B cell (primary cell): ENCODE measurements around the gene MZB1. TPM values are rescaled to one million over a fixed set of nuclear protein-coding genes. Genes with fewer than 3 reads are reported as not detected.

Experiments used
- ATAC-seq: fragments of 200-7000 bp; cut with Tn5 transposase; one replicate; pipeline ENCODE4 v1.10.0; 2021; ENCODE audit warnings: low read depth, mild to moderate bottlenecking, moderate number of reproducible peaks, moderate library complexity
- CTCF ChIA-PET: fragments of 350-600 bp; sonication (Branson Sonifier 250); formaldehyde crosslinking; loops from one replicate; lab custom pipeline; 2021; ENCODE audit warnings: antibody characterized with exemption, inconsistent platforms; lab: Charles Lee
- POLR2A ChIA-PET: fragments of 350-600 bp; sonication (Branson Sonifier 250); formaldehyde crosslinking; loops from one replicate; lab custom pipeline; 2021; ENCODE audit warnings: antibody characterized with exemption; lab: Charles Lee
- DNase-seq: peaks from one replicate; pipeline ENCODE4 v3.0.0; 2013
- H2AFZ ChIP-seq: 2 replicates; pipeline ENCODE4 v1.6.1; 2012; ENCODE audit warnings: mild to moderate bottlenecking, low read depth, low read length; ENCODE audit not compliant: insufficient read depth, poor library complexity, severe bottlenecking
- H3K27ac ChIP-seq, 2 donors: 1 replicate in 1 of 2; 2 replicates in 1 of 2; pipeline ENCODE4 v1.5.1; 2012 to 2013; ENCODE audit warnings: low read length in 2 of 2, mild to moderate bottlenecking in 2 of 2, moderate library complexity in 1 of 2
- H3K27me3 ChIP-seq, 4 experiments: fragments of 200-600 bp in 1 of 4; sonication (generic) in 1 of 4; replicated peaks in 1 of 4; 1 replicate in 2 of 4; 2 replicates in 2 of 4; pipeline versions ENCODE4 v1.6.1 to v1.7.0; 2013 to 2016; ENCODE audit warnings: low read length in 3 of 4, mild to moderate bottlenecking in 2 of 4, mixed read lengths in 1 of 4, moderate library complexity in 1 of 4; ENCODE audit not compliant: insufficient read depth in 4 of 4, control insufficient read depth in 3 of 4; ENCODE audit errors: control extremely low read depth in 1 of 4
- H3K36me3 ChIP-seq, 2 experiments: replicated peaks in 1 of 2; 1 replicate in 1 of 2; 2 replicates in 1 of 2; pipeline versions ENCODE4 v1.6.1 to v1.7.1; 2013; ENCODE audit warnings: low read length in 1 of 2; ENCODE audit not compliant: insufficient read depth in 2 of 2, control insufficient read depth in 1 of 2; ENCODE audit errors: control extremely low read depth in 1 of 2, extremely low read depth in 1 of 2
- H3K4me1 ChIP-seq, 2 donors: fragments of 200-600 bp in 1 of 2; sonication (generic) in 1 of 2; 1 replicate in 1 of 2; 2 replicates in 1 of 2; pipeline versions ENCODE4 v1.5.1 to v1.6.1; 2013 to 2017; ENCODE audit warnings: low read length in 2 of 2; ENCODE audit not compliant: control insufficient read depth in 2 of 2, insufficient read depth in 2 of 2
- H3K4me2 ChIP-seq: replicated peaks from 2 replicates; pipeline ENCODE3; 2012; ENCODE audit warnings: mild to moderate bottlenecking, low read depth, low read length; ENCODE audit not compliant: poor library complexity, severe bottlenecking
- H3K4me3 ChIP-seq, 5 experiments: fragments of 200-600 bp in 1 of 5; sonication (generic) in 1 of 5; 1 replicate in 3 of 5; 2 replicates in 2 of 5; pipeline versions ENCODE4 v1.5.1 to v1.7.0; 2011 to 2016; ENCODE audit warnings: low read length in 4 of 5, mild to moderate bottlenecking in 4 of 5, low read depth in 2 of 5, control low read depth in 1 of 5, moderate library complexity in 1 of 5; ENCODE audit not compliant: insufficient read depth in 1 of 5; ENCODE audit errors: control extremely low read depth in 1 of 5, extremely low read depth in 1 of 5
- H3K79me2 ChIP-seq: fragments of 200-600 bp; sonication (generic); one replicate; pipeline ENCODE4 v1.6.0; 2016; ENCODE audit warnings: low read length; ENCODE audit not compliant: control insufficient read depth, insufficient read depth
- H3K9ac ChIP-seq: fragments of 200-600 bp; sonication (generic); 2 replicates; pipeline ENCODE4 v1.6.1; 2017; ENCODE audit warnings: mild to moderate bottlenecking, low read length, moderate library complexity
- H3K9me3 ChIP-seq, 3 donors: one replicate each; pipeline versions ENCODE4 v1.6.1 to v1.7.1; 2013; ENCODE audit warnings: low read length in 2 of 3; ENCODE audit not compliant: control insufficient read depth in 2 of 3, insufficient read depth in 1 of 3; ENCODE audit errors: control extremely low read depth in 1 of 3
- H4K20me1 ChIP-seq: 2 replicates; pipeline ENCODE4 v1.6.0; 2012; ENCODE audit warnings: mild to moderate bottlenecking, low read length; ENCODE audit not compliant: insufficient read depth, control insufficient read depth, poor library complexity, severe bottlenecking
- H3K27ac Mint-ChIP-seq: one replicate; pipeline ENCODE4 v1.8.0; 2021; ENCODE audit warnings: mixed read lengths
- H3K27me3 Mint-ChIP-seq: one replicate; pipeline ENCODE4 v1.8.0; 2021; ENCODE audit warnings: mixed read lengths
- H3K4me1 Mint-ChIP-seq: one replicate; pipeline ENCODE4 v1.8.0; 2021; ENCODE audit warnings: mixed read lengths
- H3K4me3 Mint-ChIP-seq: one replicate; pipeline ENCODE4 v1.8.0; 2021; ENCODE audit warnings: mixed read lengths
- H3K9me3 Mint-ChIP-seq: one replicate; pipeline ENCODE4 v1.8.0; 2022; ENCODE audit warnings: mixed read lengths; ENCODE audit not compliant: insufficient read depth
- EZH2 ChIP-seq: IDR thresholded peaks from 2 replicates; pipeline ENCODE4 v1.6.1; 2012; ENCODE audit warnings: borderline replicate concordance, low read depth, mild to moderate bottlenecking, moderate library complexity, low read length; ENCODE audit not compliant: insufficient read depth, poor library complexity, severe bottlenecking
- WGBS: methylation state at CpG from one replicate; pipeline ENCODE4 v1.1.5; 2013; ENCODE audit warnings: missing lambda C conversion rate; ENCODE audit not compliant: insufficient coverage; 5-methylcytosine and 5-hydroxymethylcytosine counted together
- intact Hi-C: fragments of 100-400 bp; cut with micrococcal nuclease; formaldehyde crosslinking; loops from one replicate; pipeline ENCODE4 v1.10.0; 2022
- polyA plus RNA-seq: library from polyadenylated mRNA; depleted of rRNA; stranded (reverse); fragments of >200 nt; gene quantifications from 2 replicates; pipeline ENCODE4 v1.2.3, GENCODE V29; 2012
- total RNA-seq, 2 donors: library from RNA; stranded (reverse); fragments of 120-200 nt in 1 of 2; gene quantifications; 1 replicate in 1 of 2; 2 replicates in 1 of 2; pipeline versions ENCODE4 v1.2.3 to v1.2.4, GENCODE V29; 2013 to 2022
- TF ChIP-seq, protein P1 (sequence below): fragments of 200-600 bp; IDR thresholded peaks from one replicate; pipeline ENCODE4 v1.8.0; 2022; ENCODE audit warnings: antibody characterized with exemption, mild to moderate bottlenecking

Gene MZB1
- total and polyA plus RNA-seq, 2 donors (not counting 1 experiment from before 2014, with no cell fraction given): 72.2 to 306 TPM

DNA sequence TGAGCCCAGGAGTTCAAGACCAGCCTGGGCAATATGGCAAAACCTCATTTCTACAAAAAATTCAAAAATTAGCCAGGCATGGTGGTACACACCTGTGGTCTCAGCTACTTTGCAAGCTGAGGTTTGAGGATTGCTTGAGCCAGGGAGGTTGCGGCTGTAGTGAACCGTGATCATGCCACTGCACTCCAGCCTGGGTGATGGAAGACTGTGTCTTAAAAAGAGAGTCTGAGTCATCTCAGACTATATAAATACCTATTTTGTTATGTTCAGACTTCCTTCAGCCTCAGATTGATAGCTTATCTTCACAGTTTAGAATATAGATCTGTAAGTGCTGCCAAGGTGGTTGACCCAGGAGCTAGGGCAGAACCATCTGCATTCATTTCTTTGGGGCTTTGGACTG, 49.7 kb downstream of the MZB1 start:
- H3K4me3 ChIP-seq: no peak overlapping the region
- ChIA-PET POLR2A (interaction anchor here (0.7 to 3.0 kb wide), 2 partner anchors 51 to 1291 kb away, joined by 4 to 70 read pairs; partner anchors contain the start of gene MZB1), CTCF (interaction anchor here (0.5 to 2.7 kb wide), 4 partner anchors 52 to 89 kb away, joined by 3 to 16 read pairs (median 4); no protein-coding TSS in a partner anchor)
- no peaks in the 10 kb centered on the region for H3K27me3 Mint-ChIP-seq
- ATAC-seq (no peak), DNase-seq (no peak)
- WGBS: no CpG with 5 or more reads among the region's 2 CpGs
- no peaks in the 10 kb centered on the region for H3K9me3 Mint-ChIP-seq
- H3K4me2 ChIP-seq: no peak overlapping the region
- peaks cover 40% of the 10 kb centered on the region for H3K79me2 ChIP-seq
- TF ChIP-seq, protein P1, sequence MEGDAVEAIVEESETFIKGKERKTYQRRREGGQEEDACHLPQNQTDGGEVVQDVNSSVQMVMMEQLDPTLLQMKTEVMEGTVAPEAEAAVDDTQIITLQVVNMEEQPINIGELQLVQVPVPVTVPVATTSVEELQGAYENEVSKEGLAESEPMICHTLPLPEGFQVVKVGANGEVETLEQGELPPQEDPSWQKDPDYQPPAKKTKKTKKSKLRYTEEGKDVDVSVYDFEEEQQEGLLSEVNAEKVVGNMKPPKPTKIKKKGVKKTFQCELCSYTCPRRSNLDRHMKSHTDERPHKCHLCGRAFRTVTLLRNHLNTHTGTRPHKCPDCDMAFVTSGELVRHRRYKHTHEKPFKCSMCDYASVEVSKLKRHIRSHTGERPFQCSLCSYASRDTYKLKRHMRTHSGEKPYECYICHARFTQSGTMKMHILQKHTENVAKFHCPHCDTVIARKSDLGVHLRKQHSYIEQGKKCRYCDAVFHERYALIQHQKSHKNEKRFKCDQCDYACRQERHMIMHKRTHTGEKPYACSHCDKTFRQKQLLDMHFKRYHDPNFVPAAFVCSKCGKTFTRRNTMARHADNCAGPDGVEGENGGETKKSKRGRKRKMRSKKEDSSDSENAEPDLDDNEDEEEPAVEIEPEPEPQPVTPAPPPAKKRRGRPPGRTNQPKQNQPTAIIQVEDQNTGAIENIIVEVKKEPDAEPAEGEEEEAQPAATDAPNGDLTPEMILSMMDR: no peak
- no peak for TF ChIP-seq EZH2
- peaks cover 31% of the 10 kb centered on the region for H4K20me1 ChIP-seq
- H3K9me3 ChIP-seq: no peaks in the 10 kb centered on the region
- no peaks in the 10 kb centered on the region for H3K27me3 ChIP-seq
- no peak overlapping the region for H3K27ac ChIP-seq
- H2AFZ ChIP-seq: no peak overlapping the region
- peaks cover 42% of the 10 kb centered on the region for H3K4me1 Mint-ChIP-seq
- peak overlapping the region; percentile 26 for H3K4me3 Mint-ChIP-seq
- intact Hi-C loops: loop anchor here (10.0 kb wide), 1 partner anchor 175 kb away; no protein-coding TSS in a partner anchor
- H3K9ac ChIP-seq: no peak overlapping the region
- H3K27ac Mint-ChIP-seq: no peak overlapping the region
- H3K4me1 ChIP-seq: peaks cover 28 to 29% of the 10 kb centered on the region in 2 donors
- peaks cover 0 to 2% of the 10 kb centered on the region in 2 experiments for H3K36me3 ChIP-seq

Other genes starting within 250 kb of the MZB1 start
- 17.9 and 19.8 TPM in 2 replicates for gene SIL1, start 191.5 kb downstream of the MZB1 start, total RNA-seq
- gene SIL1, start 191.5 kb downstream of the MZB1 start, polyA plus RNA-seq: 13.7 and 16.9 TPM in 2 replicates
- 243 and 271 TPM in 2 replicates for gene MATR3, start 96.2 kb downstream of the MZB1 start, total RNA-seq
- gene MATR3, start 96.2 kb downstream of the MZB1 start, polyA plus RNA-seq: 76.7 and 179 TPM in 2 replicates
- gene PAIP2, start 48.1 kb downstream of the MZB1 start, total RNA-seq: 109 and 121 TPM in 2 replicates
- 38.5 and 99.0 TPM in 2 replicates for gene PAIP2, start 48.1 kb downstream of the MZB1 start, polyA plus RNA-seq
- 5.8 and 6.4 TPM in 2 replicates for gene SLC23A1, start 6.6 kb downstream of the MZB1 start, total RNA-seq
- 9.6 and 12.3 TPM in 2 replicates for gene SLC23A1, start 6.6 kb downstream of the MZB1 start, polyA plus RNA-seq
- gene PROB1, start 5.2 kb upstream of the MZB1 start, total RNA-seq: 3.0 and 3.7 TPM in 2 replicates
- gene PROB1, start 5.2 kb upstream of the MZB1 start, polyA plus RNA-seq: 1.1 and 1.2 TPM in 2 replicates
- gene SPATA24, start 14.2 kb upstream of the MZB1 start, total RNA-seq: 6.4 and 8.2 TPM in 2 replicates
- 2.0 and 4.6 TPM in 2 replicates for gene SPATA24, start 14.2 kb upstream of the MZB1 start, polyA plus RNA-seq
- gene DNAJC18, start 49.6 kb upstream of the MZB1 start, total RNA-seq: 13.6 and 16.5 TPM in 2 replicates
- 2.0 and 2.1 TPM in 2 replicates for gene DNAJC18, start 49.6 kb upstream of the MZB1 start, polyA plus RNA-seq
- not detected in 2 replicates for gene ECSCR, start 72.8 kb upstream of the MZB1 start, total RNA-seq
- not detected in 2 replicates for gene ECSCR, start 72.8 kb upstream of the MZB1 start, polyA plus RNA-seq
- not detected in 2 replicates for gene SMIM33, start 81.1 kb upstream of the MZB1 start, total RNA-seq
- not detected in 2 replicates for gene SMIM33, start 81.1 kb upstream of the MZB1 start, polyA plus RNA-seq
- gene STING1, start 92.8 kb upstream of the MZB1 start, total RNA-seq: 0.29 and 1.1 TPM in 2 replicates
- gene STING1, start 92.8 kb upstream of the MZB1 start, polyA plus RNA-seq: 2.8 and 5.3 TPM in 2 replicates
- gene UBE2D2, start 171.4 kb upstream of the MZB1 start, total RNA-seq: 168 and 183 TPM in 2 replicates
- gene UBE2D2, start 171.4 kb upstream of the MZB1 start, polyA plus RNA-seq: 64.3 and 83.4 TPM in 2 replicates